WTC11 (cell line): ENCODE measurements around the gene WDR11. TPM values are rescaled to one million over a fixed set of nuclear protein-coding genes. Genes with fewer than 3 reads are reported as not detected.

Source experiments
- ATAC-seq: fragments of 200-7000 bp; cut with Tn5 transposase; 2 replicates; pipeline ENCODE4 v1.10.0; 2021; ENCODE audit warnings: mild to moderate bottlenecking, moderate library complexity
- CTCF ChIA-PET: fragments of 300-600 bp; sonication (Branson Sonifier 250); formaldehyde crosslinking; loops from one replicate; lab custom pipeline; 2021; ENCODE audit warnings: antibody characterized with exemption; lab: Charles Lee
- POLR2A ChIA-PET: fragments of 350-600 bp; sonication (Branson Sonifier 250); formaldehyde crosslinking; loops from one replicate; lab custom pipeline; 2021; ENCODE audit warnings: antibody characterized with exemption; lab: Charles Lee
- DNase-seq: peaks from one replicate; pipeline ENCODE4 v3.0.0; 2021; ENCODE audit warnings: low spot score
- H3K27ac Mint-ChIP-seq: 2 replicates; pipeline ENCODE4 v1.8.0; 2021; ENCODE audit warnings: mixed read lengths
- H3K27me3 Mint-ChIP-seq: 2 replicates; pipeline ENCODE4 v1.8.0; 2021; ENCODE audit warnings: low read depth, mild to moderate bottlenecking, moderate library complexity, mixed read lengths
- H3K36me3 Mint-ChIP-seq: 2 replicates; pipeline ENCODE4 v1.8.0; 2021; ENCODE audit warnings: mixed read lengths
- H3K4me1 Mint-ChIP-seq: 2 replicates; pipeline ENCODE4 v1.8.0; 2022; ENCODE audit warnings: mixed read lengths
- H3K4me3 Mint-ChIP-seq: 2 replicates; pipeline ENCODE4 v1.8.0; 2021; ENCODE audit warnings: mild to moderate bottlenecking, moderate library complexity, mixed read lengths
- H3K9me3 Mint-ChIP-seq: 2 replicates; pipeline ENCODE4 v1.8.0; 2021; ENCODE audit warnings: mixed read lengths
- CREB1 ChIP-seq: sonication (generic); formaldehyde crosslinking; IDR thresholded peaks from 2 replicates; pipeline ENCODE4 v1.8.0; 2023; ENCODE audit warnings: mild to moderate bottlenecking, missing genetic modification reagents
- ESRRA ChIP-seq: sonication (generic); formaldehyde crosslinking; IDR thresholded peaks from 2 replicates; pipeline ENCODE4 v1.8.1; 2022; ENCODE audit warnings: mild to moderate bottlenecking, missing genetic modification reagents, borderline replicate concordance
- HMGXB4 ChIP-seq: sonication (generic); formaldehyde crosslinking; IDR thresholded peaks from 2 replicates; pipeline ENCODE4 v1.8.1; 2023; ENCODE audit warnings: mild to moderate bottlenecking, moderate library complexity, missing genetic modification reagents
- IRF2 ChIP-seq: sonication (generic); formaldehyde crosslinking; IDR thresholded peaks from 2 replicates; pipeline ENCODE4 v1.8.0; 2022; ENCODE audit warnings: low read depth, missing genetic modification reagents, borderline replicate concordance
- JAZF1 ChIP-seq: fragments of 250-450 bp; sonication (Bioruptor Pico); IDR thresholded peaks from 2 replicates; pipeline ENCODE4 v1.9.0; 2021; ENCODE audit warnings: moderate library complexity, mild to moderate bottlenecking, inconsistent platforms
- NFE2L1 ChIP-seq: sonication (generic); formaldehyde crosslinking; IDR thresholded peaks from 2 replicates; pipeline ENCODE4 v1.8.1; 2023; ENCODE audit warnings: missing genetic modification reagents
- RELA ChIP-seq: sonication (generic); formaldehyde crosslinking; IDR thresholded peaks from 2 replicates; pipeline ENCODE4 v1.8.1; 2022; ENCODE audit warnings: missing genetic modification reagents, mild to moderate bottlenecking, borderline replicate concordance
- SOX15 ChIP-seq: fragments of 250-450 bp; sonication (Bioruptor Pico); IDR thresholded peaks from 2 replicates; pipeline ENCODE4 v1.9.0; 2021; ENCODE audit warnings: mild to moderate bottlenecking
- ZBTB43 ChIP-seq: sonication (generic); formaldehyde crosslinking; IDR thresholded peaks from 2 replicates; pipeline ENCODE4 v1.8.1; 2023; ENCODE audit warnings: mild to moderate bottlenecking, missing genetic modification reagents
- ZNF317 ChIP-seq: sonication (generic); formaldehyde crosslinking; IDR thresholded peaks from 2 replicates; pipeline ENCODE4 v1.8.1; 2023; ENCODE audit warnings: low read depth, mild to moderate bottlenecking, moderate library complexity, missing genetic modification reagents, borderline replicate concordance
- ZNF532 ChIP-seq: fragments of 250-450 bp; sonication (Bioruptor Pico); IDR thresholded peaks from 2 replicates; pipeline ENCODE4 v1.9.0; 2021; ENCODE audit warnings: mild to moderate bottlenecking, borderline replicate concordance
- total RNA-seq: library from RNA; stranded (reverse); gene quantifications from 3 replicates; pipeline ENCODE4 v1.2.3, GENCODE V29; 2021
- TF ChIP-seq, protein P1 (sequence below): fragments of 250-450 bp; sonication (Bioruptor Pico); IDR thresholded peaks from 2 replicates; pipeline ENCODE4 v1.9.0; 2021; ENCODE audit warnings: mild to moderate bottlenecking
- TF ChIP-seq, protein P2 (sequence below): fragments of 250-450 bp; sonication (Bioruptor Pico); IDR thresholded peaks from 2 replicates; pipeline ENCODE4 v2.1.2; 2022; ENCODE audit warnings: mild to moderate bottlenecking, moderate library complexity
- TF ChIP-seq, protein P3 (sequence below): sonication (generic); formaldehyde crosslinking; IDR thresholded peaks from 2 replicates; pipeline ENCODE4 v1.8.0; 2022; ENCODE audit warnings: missing genetic modification reagents

Gene WDR11
- total RNA-seq, 1 experiment from 2014 or later = 41.5 TPM

DNA sequence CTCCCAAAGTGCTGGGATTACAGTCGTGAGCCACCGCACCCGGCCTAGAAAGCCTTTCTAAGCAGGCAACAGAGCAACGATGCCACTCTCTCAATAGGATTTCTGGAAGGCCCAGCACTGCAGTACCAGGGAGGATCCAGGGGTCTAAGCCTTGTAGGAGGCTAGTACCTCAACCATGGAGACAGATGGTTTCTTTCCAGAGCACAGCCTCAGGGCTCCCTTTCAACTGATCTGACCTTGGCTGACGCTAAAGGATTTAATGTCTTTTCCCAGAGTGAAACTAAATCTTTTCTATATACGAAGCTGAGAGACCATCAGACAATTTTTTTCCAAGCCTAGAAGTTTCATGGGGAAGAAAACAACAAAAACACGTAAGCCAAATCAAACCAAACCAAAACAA is 78.0 kb downstream of the WDR11 start (continued):
- TF ChIP-seq ZNF532 (CRISPR knock-in tag) = no peak
- TF ChIP-seq ZBTB43 = no peak
- TF ChIP-seq CREB1 (CRISPR knock-in tag) = no peak
- TF ChIP-seq IRF2 (CRISPR knock-in tag) = no peak
- TF ChIP-seq, protein P1, sequence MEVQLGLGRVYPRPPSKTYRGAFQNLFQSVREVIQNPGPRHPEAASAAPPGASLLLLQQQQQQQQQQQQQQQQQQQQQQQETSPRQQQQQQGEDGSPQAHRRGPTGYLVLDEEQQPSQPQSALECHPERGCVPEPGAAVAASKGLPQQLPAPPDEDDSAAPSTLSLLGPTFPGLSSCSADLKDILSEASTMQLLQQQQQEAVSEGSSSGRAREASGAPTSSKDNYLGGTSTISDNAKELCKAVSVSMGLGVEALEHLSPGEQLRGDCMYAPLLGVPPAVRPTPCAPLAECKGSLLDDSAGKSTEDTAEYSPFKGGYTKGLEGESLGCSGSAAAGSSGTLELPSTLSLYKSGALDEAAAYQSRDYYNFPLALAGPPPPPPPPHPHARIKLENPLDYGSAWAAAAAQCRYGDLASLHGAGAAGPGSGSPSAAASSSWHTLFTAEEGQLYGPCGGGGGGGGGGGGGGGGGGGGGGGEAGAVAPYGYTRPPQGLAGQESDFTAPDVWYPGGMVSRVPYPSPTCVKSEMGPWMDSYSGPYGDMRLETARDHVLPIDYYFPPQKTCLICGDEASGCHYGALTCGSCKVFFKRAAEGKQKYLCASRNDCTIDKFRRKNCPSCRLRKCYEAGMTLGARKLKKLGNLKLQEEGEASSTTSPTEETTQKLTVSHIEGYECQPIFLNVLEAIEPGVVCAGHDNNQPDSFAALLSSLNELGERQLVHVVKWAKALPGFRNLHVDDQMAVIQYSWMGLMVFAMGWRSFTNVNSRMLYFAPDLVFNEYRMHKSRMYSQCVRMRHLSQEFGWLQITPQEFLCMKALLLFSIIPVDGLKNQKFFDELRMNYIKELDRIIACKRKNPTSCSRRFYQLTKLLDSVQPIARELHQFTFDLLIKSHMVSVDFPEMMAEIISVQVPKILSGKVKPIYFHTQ (CRISPR knock-in tag) = no peak
- no peak for TF ChIP-seq JAZF1 (CRISPR knock-in tag)
- TF ChIP-seq ESRRA = no peak

GRCh38 chr10:120931423-120931822 is 80.3 kb downstream of the WDR11 start:
- Mint-ChIP-seq H3K27me3 (no peaks in the 10 kb centered on the region), H3K4me3 (no peak overlapping the region), H3K9me3 (peaks cover 21% of the 10 kb centered on the region), H3K4me1 (no peaks in the 10 kb centered on the region), H3K36me3 (peaks cover 2% of the 10 kb centered on the region; the same call in 1 of the 2 replicates), H3K27ac (no peak overlapping the region)
- DNase-seq = no peak
- no peak for ATAC-seq
- POLR2A ChIA-PET = no interaction called here
- TF ChIP-seq, protein P2, sequence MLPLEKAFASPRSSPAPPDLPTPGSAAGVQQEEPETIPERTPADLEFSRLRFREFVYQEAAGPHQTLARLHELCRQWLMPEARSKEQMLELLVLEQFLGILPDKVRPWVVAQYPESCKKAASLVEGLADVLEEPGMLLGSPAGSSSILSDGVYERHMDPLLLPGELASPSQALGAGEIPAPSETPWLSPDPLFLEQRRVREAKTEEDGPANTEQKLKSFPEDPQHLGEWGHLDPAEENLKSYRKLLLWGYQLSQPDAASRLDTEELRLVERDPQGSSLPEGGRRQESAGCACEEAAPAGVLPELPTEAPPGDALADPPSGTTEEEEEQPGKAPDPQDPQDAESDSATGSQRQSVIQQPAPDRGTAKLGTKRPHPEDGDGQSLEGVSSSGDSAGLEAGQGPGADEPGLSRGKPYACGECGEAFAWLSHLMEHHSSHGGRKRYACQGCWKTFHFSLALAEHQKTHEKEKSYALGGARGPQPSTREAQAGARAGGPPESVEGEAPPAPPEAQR (CRISPR knock-in tag) = no peak
- TF ChIP-seq JAZF1 (CRISPR knock-in tag) (no peak), NFE2L1 (CRISPR knock-in tag) (no peak), RELA (no peak), SOX15 (CRISPR knock-in tag) (no peak), ZNF317 (CRISPR knock-in tag) (no peak), IRF2 (CRISPR knock-in tag) (no peak), HMGXB4 (no peak)
- TF ChIP-seq, protein P3, sequence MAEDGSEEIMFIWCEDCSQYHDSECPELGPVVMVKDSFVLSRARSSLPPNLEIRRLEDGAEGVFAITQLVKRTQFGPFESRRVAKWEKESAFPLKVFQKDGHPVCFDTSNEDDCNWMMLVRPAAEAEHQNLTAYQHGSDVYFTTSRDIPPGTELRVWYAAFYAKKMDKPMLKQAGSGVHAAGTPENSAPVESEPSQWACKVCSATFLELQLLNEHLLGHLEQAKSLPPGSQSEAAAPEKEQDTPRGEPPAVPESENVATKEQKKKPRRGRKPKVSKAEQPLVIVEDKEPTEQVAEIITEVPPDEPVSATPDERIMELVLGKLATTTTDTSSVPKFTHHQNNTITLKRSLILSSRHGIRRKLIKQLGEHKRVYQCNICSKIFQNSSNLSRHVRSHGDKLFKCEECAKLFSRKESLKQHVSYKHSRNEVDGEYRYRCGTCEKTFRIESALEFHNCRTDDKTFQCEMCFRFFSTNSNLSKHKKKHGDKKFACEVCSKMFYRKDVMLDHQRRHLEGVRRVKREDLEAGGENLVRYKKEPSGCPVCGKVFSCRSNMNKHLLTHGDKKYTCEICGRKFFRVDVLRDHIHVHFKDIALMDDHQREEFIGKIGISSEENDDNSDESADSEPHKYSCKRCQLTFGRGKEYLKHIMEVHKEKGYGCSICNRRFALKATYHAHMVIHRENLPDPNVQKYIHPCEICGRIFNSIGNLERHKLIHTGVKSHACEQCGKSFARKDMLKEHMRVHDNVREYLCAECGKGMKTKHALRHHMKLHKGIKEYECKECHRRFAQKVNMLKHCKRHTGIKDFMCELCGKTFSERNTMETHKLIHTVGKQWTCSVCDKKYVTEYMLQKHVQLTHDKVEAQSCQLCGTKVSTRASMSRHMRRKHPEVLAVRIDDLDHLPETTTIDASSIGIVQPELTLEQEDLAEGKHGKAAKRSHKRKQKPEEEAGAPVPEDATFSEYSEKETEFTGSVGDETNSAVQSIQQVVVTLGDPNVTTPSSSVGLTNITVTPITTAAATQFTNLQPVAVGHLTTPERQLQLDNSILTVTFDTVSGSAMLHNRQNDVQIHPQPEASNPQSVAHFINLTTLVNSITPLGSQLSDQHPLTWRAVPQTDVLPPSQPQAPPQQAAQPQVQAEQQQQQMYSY (CRISPR knock-in tag) = no peak
- CTCF ChIA-PET = no interaction called here
